HG03108 (cell line): ENCODE results near the gene TSPAN13.

Source experiments
- ATAC-seq: cut with Tn5 transposase; IDR thresholded peaks from one replicate; pipeline ENCODE4 v1.9.1; 2021; ENCODE audit warnings: moderate library complexity; ENCODE audit not compliant: unreplicated experiment

The TSPAN13 gene

DNA sequence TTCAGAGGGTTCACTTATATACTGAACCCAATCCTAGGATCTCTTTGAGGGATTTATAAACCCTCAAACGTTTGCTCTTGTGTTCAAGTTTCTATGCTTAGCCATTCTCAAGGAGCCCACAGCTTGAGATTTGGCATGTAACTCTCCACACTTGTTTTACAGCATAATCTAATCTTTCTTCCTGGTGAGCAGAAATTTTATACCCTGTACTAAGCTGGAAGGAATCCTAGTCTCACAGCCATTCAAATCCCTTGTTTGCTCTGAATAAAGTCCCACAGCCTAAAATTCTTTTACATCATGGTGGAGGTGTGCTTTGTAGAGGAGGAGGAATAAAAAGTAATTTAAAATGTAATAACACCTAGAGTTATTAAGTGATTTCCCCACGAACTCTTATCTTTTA, 56.6 kb downstream of the TSPAN13 start:
- no peak for ATAC-seq

- no peak for ATAC-seq
Observed at GRCh38 chr7:16810573-16810972, 57.0 kb downstream of the TSPAN13 start.

DNA sequence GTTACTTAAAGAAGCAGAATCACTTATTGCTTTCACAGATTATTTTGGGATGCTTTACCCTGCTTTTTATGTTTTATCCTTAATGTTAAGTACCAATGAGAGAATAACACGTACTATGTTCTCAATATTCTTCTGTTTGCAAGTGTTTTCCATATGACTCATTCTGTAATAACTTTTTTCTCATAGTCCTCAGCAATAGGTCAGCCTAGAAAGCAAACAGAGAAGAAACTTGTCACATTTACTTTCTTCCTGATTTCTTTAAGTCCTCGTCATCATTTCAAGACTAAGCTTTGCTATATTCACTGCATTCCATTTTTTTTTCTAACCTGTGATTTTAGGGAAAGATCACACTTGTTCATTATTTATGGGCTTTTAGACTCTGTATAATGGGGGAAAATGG, 58.0 kb downstream of the TSPAN13 start:
- ATAC-seq = no peak

GRCh38 chr7:16812542-16813231, 59.1 kb downstream of the TSPAN13 start:
- ATAC-seq = no peak

- no peak for ATAC-seq
Observed at GRCh38 chr7:16813232-16813616, 59.7 kb downstream of the TSPAN13 start.

DNA sequence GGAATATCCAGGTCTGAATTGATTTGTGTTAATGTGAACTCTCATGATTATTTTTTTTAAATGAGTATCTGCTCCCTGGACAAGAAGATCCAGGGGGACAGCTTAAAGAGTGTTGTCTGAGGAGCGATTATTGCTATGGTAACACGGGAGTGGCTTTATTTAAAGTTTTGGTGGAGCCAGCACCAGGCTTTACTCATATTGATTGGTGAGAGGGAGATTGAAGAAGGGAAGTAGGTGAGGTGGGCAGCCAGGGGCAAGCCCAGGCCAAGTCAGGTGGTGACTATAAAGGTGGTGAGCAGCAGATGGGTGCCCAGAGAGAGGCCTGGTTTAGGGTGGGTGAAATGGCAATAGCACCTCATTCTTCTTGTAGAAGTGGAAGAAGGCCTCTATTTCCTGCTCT, 61.4 kb downstream of the TSPAN13 start:
- ATAC-seq = no peak

GRCh38 chr7:16816824-16817223, 63.3 kb downstream of the TSPAN13 start:
- ATAC-seq = no peak

GRCh38 chr7:16817536-16817935, 64.0 kb downstream of the TSPAN13 start:
- no peak for ATAC-seq

- no peak for ATAC-seq
Observed at GRCh38 chr7:16818732-16819131, 65.2 kb downstream of the TSPAN13 start.

GRCh38 chr7:16822029-16822428, 68.5 kb downstream of the TSPAN13 start:
- ATAC-seq = no peak

DNA sequence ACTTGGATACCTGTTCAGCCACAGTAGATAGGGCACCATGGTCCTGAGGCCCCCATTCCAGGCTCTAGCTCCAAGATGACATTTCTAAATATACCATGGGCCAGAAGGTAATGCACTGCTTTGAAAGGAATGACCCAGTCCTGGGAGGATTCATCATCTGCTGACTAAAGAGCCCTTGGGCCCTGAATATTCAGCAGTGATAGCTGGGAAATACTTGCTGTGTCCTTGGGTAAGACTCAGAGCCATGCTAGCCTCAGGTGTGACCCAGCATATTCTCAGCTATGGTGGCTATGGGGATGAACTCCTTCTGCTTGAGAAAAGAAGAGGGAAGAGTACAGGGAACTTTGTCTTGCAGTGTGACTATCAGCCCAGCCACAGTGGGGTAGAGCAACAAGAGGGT, 72.5 kb downstream of the TSPAN13 start:
- no peak for ATAC-seq

DNA sequence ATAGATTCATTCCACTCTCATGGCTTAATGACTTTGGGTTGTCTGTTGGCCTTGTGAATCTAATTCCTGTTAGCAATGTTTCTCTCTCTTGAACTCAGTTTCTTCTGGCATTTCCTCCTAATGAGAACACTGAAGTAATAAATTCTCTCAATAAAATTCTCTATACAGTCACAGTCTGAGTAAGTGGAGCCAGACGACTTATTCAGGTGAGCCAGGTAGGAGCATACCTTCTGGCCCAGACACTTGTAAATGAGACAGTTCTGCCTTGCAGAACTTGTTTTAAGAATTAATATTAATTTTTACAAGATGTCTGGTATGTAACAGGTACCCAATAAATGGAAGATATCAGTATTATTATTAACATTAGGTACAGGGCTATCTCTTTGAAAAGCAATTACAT, 79.8 kb downstream of the TSPAN13 start:
- no peak for ATAC-seq
